RPMI8226 (cell line): ENCODE results near the gene FMNL1.

ENCODE experiments used
- DNase-seq: peaks from one replicate; pipeline ENCODE4 v3.0.0-alpha.2; 2015

Gene FMNL1

DNA sequence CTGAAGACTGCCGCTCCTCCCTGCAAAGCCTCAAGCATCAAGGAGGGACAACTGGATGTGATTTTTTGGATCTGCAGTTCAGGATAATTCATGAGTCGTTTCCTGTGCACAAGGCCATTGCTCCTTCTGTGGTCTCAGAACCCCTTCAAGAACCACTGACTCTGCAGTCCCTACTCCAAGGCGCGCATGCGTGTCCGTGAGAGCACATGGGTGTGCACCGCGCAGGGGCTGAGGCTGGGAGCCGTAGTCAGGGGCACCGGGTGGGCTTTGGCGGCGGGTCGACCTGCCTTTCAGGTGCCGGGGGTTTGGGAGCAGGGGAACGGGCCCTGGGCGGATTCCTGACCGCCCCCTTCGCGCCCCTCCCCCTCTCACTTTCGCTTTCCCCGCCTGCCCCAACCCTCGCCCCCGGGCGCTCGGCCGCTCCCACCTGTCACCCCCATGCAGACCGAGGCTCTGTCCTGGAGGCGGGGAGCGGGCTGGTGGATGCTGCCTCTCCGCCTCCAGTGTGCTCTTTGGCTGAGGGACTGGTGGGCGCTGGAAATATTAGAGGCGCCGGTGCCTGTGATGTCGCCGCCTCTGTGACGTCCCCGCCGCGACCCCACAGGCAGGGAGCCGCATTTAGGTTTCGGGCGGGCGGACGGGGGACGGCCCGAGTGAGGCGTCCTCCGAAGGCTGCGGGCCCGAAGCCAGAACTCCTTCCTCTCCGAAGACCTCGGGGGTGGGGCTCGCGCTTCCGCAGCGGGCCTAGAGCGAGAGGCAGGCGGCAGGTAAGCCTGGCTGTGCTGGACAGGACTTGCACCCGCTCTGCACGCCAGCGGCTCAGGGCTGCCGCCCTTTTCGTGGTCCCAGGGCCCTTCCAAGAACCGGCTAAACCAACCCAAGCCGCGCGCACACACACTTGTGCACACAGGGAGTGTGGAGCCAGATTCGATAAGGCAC lies 40.2 kb downstream of the FMNL1 start, which contains the start of gene SPATA32:
TSS of gene SPATA32 (minus strand) at position 518 of the 939 bp plus-strand sequence. CDS start at position 440, 78 bp downstream.
- no peak for DNase-seq

DNA sequence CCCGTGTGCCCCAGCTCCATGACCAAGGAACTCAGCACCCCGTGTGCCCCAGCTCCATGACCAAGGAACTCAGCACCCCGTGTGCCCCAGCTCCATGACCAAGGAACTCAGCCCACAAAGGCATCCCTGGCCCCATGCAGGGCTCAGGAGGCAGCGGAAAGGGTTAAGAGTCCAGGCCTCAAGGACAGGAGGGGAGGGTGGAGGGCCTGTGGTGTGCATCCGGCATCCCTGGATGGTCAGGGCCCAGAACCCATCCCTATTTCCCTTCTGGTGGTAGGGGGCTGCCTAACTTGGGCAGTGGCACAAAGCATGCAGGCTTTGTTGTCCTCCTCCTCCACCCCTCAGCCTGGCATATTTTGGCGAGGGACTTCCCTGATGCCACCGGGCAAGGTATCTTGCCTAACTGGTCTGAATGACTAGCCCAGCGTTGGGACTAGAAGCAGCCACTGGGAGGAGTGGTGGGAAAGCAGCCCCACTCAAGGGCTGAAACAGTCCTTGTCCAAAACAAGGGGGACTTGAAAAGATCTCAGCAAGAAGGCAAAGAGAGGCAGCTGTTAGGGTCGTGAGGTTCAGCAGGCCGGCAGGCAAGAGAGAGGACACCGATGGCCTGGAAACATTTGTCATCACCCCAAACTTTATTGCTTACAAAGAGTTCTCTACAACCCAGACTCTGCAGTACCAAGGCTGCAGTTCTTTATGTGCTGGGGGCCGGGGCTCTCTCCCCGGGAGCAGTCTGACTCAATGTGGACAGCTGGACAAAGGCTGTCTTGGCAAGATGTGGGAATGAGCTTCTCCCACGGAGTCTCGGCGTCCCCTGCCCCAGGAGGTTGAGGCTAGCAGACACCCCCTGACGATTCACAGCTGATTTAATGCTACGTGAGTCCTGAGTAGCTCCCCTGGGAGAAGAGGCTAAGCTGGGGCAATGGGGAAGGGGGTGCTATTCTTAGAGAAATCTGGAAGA lies 41.1 kb downstream of the FMNL1 start:
- DNase-seq = no peak

DNA sequence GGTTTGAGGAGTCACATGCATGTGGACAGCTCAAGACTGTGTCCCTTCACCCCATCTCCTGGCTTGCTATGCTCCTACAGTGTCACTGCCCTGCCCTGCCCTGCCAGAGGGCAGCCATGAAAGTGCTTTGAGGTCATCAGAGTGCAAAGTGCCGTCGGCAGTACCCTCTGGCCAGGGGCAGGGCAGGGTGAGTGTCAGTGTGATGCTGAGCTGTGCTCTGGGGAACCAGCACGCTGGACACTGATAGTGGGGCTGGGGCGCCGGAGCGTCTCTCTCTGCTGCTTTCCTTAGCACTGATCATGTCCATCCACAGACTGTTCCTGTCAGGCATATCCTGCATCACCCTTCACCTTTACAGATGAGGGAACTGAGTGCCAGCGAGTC lies 41.8 kb downstream of the FMNL1 start:
- DNase-seq = no peak

DNA sequence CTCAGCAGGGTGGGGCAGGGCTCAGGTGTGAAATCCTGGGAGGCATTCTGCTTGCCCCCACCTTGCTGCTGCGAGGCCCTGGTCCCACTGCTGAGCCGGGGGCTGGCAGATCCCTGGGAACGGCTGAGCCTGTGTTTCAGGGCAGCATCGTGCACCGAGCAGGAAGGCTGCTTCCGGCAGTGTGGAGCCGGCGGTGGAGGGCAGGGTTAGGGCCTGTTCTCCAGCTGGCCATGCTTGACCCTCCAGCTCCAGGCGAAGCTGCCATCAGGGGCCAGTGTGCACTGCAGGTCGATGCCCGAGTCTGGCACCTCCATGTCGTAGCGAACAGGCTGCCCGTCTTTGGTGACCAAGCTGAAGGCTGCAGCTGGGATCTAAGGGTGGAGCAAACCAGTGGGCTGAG lies 42.7 kb downstream of the FMNL1 start:
- DNase-seq = no peak

DNA sequence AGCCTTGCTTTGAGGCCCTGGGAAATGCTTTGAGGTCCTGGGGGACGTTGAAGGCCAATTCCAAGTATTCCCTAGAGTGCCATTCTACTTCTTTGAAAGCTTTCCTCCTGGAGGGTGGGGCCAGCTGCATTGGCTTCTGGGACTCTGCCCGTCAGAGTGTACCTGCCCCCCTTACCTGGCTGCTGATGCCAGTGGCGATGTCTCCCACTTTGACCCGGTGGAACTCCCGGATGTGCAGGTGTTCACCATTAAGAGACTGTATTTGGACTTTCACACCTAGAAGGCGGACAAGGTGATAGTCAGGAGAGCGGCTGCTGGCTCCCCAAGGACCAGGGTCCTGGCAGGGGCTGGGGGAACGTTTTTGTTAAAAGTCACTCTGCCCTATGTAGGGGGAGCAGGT lies 43.3 kb downstream of the FMNL1 start:
- DNase-seq = no peak

DNA sequence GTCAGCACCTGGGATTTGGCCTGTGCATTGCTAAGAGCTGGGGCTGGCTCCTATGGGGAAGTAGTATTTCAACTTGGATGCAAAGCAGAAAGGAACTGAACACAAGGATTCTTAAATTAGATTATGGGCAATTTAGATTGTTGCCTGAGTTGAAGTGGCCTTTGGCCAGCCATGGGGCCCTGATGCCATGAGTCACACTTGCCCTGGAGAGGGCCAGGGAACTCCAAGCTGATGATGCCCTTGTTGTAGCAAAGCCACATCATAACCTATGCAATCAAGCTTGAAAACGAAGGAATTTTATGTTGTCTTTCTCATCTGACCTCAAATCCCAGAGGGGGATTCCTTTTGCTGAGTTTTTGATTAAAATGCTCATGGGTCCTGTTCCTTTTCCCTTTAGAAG lies 44.1 kb downstream of the FMNL1 start:
- DNase-seq = no peak

DNA sequence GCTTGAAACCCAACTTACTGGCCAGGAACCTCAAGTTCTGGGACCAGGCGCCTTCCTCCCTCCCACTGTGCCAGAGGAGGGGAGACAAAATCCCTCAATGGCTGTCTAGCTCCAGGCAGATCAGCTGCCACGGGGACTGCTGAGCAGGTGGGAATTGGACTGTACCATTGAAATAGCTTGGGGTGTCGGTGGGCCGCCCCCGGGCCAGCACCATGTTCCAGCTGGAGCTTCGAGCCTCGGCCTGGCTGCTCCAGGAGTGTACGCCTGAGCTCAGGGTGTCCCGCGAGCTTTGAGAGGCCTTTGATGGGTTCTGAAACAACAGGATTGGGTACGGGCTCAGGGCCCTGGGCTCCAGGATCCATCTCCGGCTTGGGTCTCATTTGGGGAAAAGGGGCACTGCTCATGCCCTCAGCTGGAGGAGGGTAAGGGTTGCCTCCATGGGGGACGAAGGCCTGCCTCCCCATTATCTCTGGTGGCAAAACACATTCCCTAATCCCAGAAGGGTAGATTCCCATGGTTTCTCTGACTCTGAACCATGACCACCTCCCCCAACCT lies 44.8 kb downstream of the FMNL1 start:
- no peak for DNase-seq

DNA sequence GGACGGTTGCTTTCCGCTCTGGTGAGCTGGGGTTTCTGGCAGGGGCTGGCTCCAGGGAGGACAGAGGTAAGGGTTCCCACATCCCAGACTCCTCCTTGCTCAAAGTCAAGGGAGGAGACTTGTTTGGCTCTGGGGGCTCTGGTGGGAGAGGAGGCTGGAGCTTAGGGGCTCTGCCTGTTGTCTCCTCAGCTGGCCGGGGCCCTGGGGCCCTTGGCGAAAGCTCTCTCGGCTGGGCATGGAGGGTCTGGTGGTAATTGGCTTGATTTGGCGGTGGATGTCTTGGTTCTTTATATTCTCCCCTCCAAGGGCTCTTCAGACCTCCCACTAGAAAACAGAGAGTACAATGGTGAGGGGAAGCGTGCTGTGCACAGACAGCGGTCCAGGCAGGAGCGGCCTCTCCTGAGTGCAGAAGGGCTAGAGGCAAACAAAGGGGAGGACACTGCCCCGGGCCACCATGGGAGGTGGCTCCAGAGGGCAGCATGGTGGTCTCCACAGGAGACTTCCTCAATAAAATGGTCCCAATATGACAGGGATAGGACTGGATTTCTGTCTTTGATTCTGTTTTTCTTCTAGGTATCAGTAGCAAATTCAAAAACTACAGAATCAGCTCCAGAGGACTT lies 45.9 kb downstream of the FMNL1 start:
- no peak for DNase-seq

DNA sequence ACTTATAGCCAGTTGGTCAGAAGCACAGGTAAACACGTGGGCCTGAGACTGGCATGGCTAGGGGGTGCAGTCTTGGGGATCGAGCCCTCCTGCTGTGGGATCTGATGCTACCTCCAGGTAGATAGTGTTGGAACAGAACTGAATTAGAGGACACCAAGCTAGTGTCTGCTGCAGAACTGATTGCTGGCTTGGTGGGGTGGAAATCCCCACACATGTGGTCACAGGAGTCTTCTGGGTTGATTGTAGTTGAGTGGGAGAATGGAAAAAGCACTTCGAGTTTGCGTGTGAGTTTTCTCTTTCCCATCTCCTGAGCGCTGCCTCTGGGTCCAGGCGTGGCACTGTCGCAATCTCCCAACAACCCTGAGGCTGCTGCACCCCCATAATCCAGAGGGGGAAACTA lies 48.2 kb downstream of the FMNL1 start:
- no peak for DNase-seq

DNA sequence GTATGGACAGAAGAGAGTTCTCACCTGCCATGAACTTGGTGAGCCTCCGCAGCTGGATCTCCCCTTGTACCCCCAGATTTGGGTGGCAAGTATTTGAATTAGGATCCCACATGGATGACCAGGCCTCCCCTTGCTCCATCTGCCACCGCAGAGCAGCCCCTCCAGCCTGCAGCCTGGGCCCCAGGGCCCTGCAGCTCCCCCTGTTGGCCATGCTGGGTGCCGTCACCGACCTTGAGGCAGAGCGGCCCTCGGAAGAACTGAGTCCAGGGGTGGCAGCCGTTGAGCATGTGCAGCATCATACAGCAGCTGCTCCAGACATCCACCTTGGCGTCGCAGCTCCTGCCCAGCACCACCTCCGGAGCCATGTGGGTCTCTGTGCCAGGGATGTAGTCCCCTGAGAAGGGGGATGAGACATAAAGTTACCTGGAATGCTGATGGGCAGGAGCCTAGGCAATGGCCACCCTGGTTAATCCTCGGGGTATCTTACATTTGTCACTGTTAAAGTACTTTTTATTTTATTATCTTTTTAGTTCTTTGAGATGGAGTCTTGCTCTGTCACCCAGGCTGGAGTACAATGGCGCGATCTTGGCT lies 49.2 kb downstream of the FMNL1 start:
- DNase-seq = peak; percentile 42

DNA sequence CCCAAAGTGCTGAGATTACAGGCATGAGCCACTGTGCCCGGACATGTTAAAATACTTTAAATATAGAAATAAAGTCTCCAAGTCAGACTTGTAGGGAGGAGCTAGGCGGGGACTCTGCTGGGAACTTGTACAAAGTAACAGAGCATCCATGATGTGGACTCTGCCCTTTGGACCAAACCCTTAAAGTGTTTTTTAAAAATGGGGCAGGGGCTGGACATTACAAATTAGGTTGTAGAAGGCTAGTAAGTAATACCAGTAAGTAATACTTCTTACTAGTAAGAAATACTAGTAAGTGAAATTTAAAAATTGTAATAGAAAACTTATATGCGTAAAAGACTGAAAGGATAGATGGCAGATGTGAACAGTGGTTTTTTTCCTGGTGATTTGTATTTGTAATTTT lies 49.9 kb downstream of the FMNL1 start:
- no peak for DNase-seq

DNA sequence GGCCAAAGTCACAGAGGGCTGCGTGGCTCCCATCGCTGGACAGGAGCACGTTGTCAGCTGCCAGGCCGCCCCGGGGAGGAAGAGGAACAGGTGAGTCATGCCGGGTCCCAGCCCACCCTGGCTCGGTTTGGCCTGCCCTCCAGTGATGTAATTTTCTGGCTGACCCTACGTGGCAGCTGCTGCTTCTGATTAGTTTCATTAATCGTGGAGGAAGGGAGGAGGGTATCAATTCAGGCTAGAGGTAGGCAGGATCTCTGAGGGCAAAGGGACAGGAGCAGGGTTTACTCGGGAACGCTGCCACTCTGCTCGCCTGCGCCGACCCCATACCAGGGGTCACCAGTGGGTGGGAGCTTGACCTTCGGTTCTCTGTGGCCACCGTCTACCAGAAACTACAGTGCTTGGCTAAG lies 51.9 kb downstream of the FMNL1 start:
- no peak for DNase-seq

DNA sequence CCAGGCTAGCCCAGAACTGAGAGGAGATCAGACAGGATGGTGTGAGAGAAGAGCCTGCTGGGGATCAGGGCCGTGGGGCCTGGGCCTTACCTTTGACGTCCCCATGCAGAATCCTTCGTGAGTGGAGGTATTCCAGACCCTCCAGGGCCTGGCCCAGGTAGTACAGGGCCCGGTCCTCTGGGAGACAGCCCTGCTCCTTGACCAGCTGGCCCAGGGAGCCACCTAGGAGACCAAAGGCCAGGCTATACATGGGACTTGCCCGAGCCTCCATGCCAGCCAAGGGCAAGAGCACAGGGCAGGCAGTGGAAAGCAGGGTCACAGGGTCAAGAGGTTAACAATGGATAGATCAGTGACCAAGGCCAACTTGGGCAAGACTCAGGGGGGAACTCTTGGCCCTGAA lies 52.3 kb downstream of the FMNL1 start:
- DNase-seq = no peak

DNA sequence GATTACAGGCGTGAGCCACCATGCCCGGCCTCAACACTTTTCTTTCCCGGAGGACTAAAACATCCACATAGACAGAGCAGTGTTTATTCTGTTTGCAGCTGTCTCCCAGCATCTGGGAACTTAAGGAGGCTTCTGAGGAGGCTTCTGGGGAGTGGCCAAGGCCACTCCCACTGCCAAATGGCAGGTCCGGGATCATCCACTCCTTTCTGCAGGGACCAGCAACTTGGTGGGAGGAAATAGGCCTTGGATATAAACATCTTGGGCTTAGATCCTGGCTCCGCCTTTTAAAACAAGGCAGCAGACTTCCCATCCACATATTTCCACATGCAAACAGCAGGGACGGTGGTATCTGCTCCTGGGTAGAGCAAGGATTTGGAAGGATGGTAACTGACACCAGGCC lies 54.3 kb downstream of the FMNL1 start:
- DNase-seq = no peak

DNA sequence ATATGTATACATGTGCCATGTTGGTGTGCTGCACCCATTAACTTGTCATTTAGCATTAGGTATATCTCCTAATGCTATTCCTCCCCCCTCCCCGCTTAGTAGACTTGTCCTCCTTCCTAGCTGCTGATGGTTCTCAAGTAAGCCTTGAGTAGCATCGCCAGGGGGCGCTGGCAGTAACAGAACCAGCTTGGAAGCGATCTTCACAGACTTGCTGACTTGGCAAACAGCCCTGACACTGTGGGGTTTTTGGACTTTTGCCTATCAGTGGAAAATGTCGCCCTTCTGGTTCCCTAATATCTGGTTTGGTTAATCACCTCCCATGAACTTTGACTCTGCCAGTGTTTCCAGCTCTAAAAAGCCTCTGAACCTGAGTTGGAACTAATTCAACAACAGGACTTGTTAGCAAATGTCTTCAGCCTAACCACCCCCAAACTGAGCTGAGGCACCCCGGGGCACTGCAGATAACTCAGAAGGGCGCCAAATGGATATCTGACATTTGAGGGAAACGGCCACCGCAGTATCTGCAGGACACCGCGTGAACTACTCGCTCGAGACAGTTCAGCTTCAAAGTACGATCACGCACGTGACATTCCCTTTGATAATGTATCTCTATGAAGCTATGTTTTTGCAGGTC lies 55.6 kb downstream of the FMNL1 start:
- peak; percentile 93 for DNase-seq

DNA sequence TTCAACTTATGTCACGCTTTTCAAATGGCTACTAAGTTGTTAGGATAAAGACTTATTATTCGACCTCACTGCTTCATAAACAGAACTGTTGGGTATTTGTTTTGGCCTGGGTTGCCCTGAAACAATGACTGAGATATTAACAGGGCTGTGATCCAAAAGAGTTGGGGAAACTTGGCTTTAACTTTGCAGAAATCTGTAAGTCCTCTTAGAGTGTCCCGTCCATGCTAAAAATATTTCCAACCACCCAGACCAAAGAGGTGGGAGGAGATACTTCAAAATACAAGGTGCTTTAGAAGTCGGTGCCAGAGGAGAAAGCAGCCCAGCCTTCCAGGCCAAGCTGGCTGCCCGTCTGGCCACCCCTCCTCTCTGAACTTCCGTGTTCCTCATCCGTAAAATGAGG lies 56.3 kb downstream of the FMNL1 start:
- no peak for DNase-seq

DNA sequence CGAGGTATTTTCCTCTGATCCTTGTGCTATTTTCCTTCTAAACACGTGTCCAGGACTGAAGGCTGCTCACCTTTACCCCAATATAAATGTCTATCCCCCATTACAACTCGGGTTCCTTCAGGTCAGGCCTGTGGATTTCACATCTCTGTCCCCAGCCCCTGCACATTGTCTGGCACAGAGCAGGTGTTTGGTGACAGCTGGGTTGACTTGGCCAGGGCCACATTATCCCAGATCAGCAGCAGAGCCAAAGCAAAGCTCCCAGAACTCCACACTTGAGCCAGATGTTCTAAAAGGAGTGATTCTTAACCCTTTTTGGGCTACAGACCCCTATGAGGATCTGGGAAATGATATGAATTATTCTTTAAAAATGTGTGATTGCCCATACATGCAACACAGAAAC lies 58.2 kb downstream of the FMNL1 start:
- no peak for DNase-seq

DNA sequence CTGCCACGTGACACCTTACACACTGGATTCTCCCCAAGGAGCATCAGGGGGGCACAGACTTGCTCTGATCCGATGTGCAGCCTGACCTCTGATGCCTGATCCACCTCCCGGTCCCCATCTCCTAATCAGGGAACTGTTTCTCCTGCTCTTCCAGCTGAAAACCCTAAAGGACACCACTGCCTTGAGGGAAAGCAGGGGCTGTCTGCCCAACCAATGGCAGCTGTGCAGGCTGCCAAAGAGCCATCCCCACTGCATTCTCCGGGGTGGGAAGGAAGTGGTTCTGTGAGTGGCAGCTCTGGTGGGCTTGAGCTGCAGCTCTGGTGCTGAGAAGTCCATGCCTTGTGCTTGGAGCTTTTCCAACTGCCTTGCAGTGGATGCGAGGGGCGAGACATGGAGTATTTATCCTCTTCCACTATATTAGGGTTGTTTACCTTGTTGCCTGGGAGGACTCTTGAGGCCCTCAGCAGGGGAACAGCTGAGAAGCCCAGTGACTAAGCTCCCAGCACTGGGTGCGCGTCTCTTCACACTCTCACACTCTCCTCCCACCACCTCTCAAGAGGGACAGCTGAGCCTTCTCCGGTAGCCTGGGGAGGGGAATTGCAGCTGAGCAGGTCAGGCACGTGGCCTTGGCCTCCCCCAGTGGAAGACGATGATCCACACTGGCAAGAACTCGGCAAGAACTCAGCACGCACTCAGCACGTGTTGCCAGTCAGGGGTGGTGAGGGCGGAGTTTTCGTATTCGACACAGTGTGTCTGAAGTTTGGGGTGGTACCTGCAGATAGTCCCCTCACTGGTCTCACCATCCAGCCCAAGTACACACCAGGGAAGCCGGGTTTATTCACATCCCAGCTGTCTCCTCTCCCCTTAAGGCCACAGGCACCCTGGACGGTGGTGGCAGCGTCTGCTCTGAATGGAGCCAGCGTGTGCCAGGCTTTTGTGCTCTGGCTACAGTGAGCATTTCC lies 61.3 kb downstream of the FMNL1 start:
- no peak for DNase-seq

DNA sequence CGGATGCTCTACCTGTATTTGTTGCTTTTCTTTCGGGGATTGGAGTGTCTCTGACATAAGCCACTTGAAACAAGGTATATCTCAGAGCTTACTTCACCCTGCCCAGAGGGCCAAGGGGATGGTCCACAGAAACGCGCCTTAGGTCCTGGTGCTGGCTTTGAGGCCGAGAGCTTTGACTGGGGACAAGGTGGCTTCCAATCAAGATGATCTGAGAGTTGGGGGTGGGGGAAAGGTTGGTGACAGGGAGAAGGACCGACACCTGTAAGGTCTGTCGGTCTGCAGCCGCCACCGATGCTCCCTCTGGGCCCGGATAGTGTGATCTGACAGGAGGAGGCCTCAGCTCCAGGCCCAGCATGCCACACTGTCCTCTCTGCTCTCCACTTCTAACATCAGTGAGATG lies 62.0 kb downstream of the FMNL1 start:
- no peak for DNase-seq
